ENCODE data around the gene TMEM106C.

DNA sequence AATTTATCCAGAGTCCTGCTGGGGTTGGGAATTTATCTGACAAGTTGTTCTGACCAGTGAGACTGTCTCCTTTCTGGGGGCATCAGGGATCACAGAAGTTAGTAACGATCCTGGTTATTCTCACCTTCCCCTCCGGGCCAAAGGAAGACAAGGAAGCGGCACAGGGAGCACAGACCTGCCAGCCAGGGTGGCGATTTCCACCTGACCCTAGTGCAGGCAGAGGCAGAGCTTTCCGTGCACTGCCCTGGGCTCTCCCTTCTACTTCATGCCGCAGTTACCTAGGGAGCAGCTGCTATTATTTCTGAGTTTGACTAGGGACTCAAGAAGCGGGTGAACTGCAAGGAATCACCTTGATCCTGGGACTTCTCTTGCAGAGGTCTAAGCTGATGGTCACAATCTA lies 7.4 kb downstream of the TMEM106C start:
- no peak for TF ChIP-seq EZH2phosphoT487 (IDR thresholded peaks at IDR 0.05; ENCODE audit: borderline replicate concordance)
- TF ChIP-seq, protein P1, sequence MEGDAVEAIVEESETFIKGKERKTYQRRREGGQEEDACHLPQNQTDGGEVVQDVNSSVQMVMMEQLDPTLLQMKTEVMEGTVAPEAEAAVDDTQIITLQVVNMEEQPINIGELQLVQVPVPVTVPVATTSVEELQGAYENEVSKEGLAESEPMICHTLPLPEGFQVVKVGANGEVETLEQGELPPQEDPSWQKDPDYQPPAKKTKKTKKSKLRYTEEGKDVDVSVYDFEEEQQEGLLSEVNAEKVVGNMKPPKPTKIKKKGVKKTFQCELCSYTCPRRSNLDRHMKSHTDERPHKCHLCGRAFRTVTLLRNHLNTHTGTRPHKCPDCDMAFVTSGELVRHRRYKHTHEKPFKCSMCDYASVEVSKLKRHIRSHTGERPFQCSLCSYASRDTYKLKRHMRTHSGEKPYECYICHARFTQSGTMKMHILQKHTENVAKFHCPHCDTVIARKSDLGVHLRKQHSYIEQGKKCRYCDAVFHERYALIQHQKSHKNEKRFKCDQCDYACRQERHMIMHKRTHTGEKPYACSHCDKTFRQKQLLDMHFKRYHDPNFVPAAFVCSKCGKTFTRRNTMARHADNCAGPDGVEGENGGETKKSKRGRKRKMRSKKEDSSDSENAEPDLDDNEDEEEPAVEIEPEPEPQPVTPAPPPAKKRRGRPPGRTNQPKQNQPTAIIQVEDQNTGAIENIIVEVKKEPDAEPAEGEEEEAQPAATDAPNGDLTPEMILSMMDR (conservative IDR thresholded peaks at IDR 0.05; ENCODE audit: low read length) = no peak
